Stimulated activated naive CD8-positive, alpha-beta T cell treated with anti-CD3 and anti-CD28 coated beads, Interleukin-15, Interleukin-2, amounts not matched to agents 100 ng/mL and 50 ng/mL, for 24 hours (primary cell): ENCODE data around the gene FBXW4.

Source experiments
- H3K27ac Mint-ChIP-seq: one replicate; pipeline ENCODE4 v1.8.0; 2021; ENCODE audit warnings: mild to moderate bottlenecking, mixed read lengths
- H3K27me3 Mint-ChIP-seq: one replicate; pipeline ENCODE4 v1.8.0; 2021; ENCODE audit warnings: mixed read lengths
- H3K36me3 Mint-ChIP-seq: one replicate; pipeline ENCODE4 v1.8.0; 2021; ENCODE audit warnings: low read depth, mixed read lengths
- H3K4me1 Mint-ChIP-seq: one replicate; pipeline ENCODE4 v1.8.0; 2021; ENCODE audit warnings: low read depth, mixed read lengths
- H3K4me3 Mint-ChIP-seq: one replicate; pipeline ENCODE4 v1.8.0; 2021; ENCODE audit warnings: mild to moderate bottlenecking, mixed read lengths
- H3K9me3 Mint-ChIP-seq: one replicate; pipeline ENCODE4 v1.8.0; 2021; ENCODE audit warnings: mixed read lengths

The FBXW4 gene

GRCh38 chr10:101710793-101711192 is 15.8 kb upstream of the FBXW4 start:
- Mint-ChIP-seq H3K4me3 (no peak overlapping the region), H3K27me3 (peaks cover 55% of the 10 kb centered on the region), H3K4me1 (no peaks in the 10 kb centered on the region), H3K36me3 (no peaks in the 10 kb centered on the region), H3K27ac (no peak overlapping the region), H3K9me3 (no peaks in the 10 kb centered on the region)

- no peaks in the 10 kb centered on the region for H3K36me3 Mint-ChIP-seq
- no peaks in the 10 kb centered on the region for H3K9me3 Mint-ChIP-seq
- H3K27me3 Mint-ChIP-seq, result peaks cover 58% of the 10 kb centered on the region
- H3K4me3 Mint-ChIP-seq, result no peak overlapping the region
- H3K27ac Mint-ChIP-seq, result no peak overlapping the region
- H3K4me1 Mint-ChIP-seq, result no peaks in the 10 kb centered on the region
Measured at GRCh38 chr10:101710059-101710695, 15.2 kb upstream of the FBXW4 start.

- no peaks in the 10 kb centered on the region for H3K9me3 Mint-ChIP-seq
- H3K27me3 Mint-ChIP-seq, result peaks cover 56% of the 10 kb centered on the region
- peaks cover 2% of the 10 kb centered on the region for H3K4me1 Mint-ChIP-seq
- no peak overlapping the region for H3K4me3 Mint-ChIP-seq
- no peak overlapping the region for H3K27ac Mint-ChIP-seq
- H3K36me3 Mint-ChIP-seq, result no peaks in the 10 kb centered on the region
Measured at GRCh38 chr10:101709359-101710058, 14.5 kb upstream of the FBXW4 start.

GRCh38 chr10:101708870-101709269 is 13.9 kb upstream of the FBXW4 start:
- H3K4me1 Mint-ChIP-seq, result peaks cover 7% of the 10 kb centered on the region
- H3K9me3 Mint-ChIP-seq, result no peaks in the 10 kb centered on the region
- peaks cover 57% of the 10 kb centered on the region for H3K27me3 Mint-ChIP-seq
- H3K27ac Mint-ChIP-seq, result no peak overlapping the region
- H3K36me3 Mint-ChIP-seq, result no peaks in the 10 kb centered on the region
- no peak overlapping the region for H3K4me3 Mint-ChIP-seq

DNA sequence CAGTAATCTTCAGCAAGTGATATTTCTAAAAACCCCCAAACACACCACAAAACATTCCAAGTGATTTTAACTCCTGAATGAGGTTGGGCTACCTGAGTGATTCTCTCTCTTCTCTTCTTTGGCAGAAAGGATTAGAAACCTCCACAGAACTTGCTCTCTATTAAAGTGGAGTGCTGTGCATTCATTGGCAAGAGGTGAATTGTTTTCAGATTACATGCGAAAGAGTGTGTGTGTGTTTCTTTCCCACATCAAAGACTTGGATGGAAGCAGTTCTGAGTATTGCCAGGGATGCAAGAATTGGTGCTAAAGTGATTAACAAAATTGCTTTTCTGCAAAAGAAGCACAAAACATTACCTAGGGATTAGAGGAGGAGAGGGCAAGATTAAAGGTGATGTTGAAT is 13.1 kb upstream of the FBXW4 start:
- Mint-ChIP-seq H3K36me3 (no peaks in the 10 kb centered on the region), H3K27ac (no peak overlapping the region), H3K4me3 (no peak overlapping the region), H3K9me3 (no peaks in the 10 kb centered on the region), H3K4me1 (peaks cover 15% of the 10 kb centered on the region), H3K27me3 (peaks cover 57% of the 10 kb centered on the region)

GRCh38 chr10:101704331-101704730 is 9.4 kb upstream of the FBXW4 start:
- Mint-ChIP-seq H3K27me3 (peaks cover 44% of the 10 kb centered on the region), H3K9me3 (no peaks in the 10 kb centered on the region), H3K27ac (no peak overlapping the region), H3K36me3 (peaks cover 6% of the 10 kb centered on the region), H3K4me3 (no peak overlapping the region), H3K4me1 (peaks cover 24% of the 10 kb centered on the region)

DNA sequence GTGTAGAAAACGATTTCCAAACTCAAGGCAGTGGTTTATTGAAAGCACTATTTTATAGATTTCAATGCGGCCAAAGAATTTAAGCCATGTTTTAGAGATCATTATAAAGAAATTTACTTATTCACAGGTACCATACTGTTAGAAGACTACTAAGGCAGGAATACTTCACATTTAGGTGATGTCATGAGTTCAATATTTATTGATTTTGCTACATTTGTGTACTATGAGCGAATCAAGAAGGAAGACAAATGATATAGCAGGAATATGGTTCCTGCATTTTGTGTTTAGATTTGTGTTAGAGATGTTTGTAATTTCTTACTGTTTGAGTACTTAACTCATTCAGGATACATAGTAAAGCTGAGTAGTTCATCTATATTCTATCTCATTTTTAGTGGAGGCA is 1.7 kb upstream of the FBXW4 start:
- peaks cover 24% of the 10 kb centered on the region for H3K4me1 Mint-ChIP-seq
- peaks cover 10% of the 10 kb centered on the region for H3K36me3 Mint-ChIP-seq
- no peak overlapping the region for H3K27ac Mint-ChIP-seq
- H3K9me3 Mint-ChIP-seq, result no peaks in the 10 kb centered on the region
- H3K27me3 Mint-ChIP-seq, result no peaks in the 10 kb centered on the region
- no peak overlapping the region for H3K4me3 Mint-ChIP-seq

- Mint-ChIP-seq H3K36me3 (peaks cover 10% of the 10 kb centered on the region), H3K9me3 (no peaks in the 10 kb centered on the region), H3K4me3 (peak overlapping the region; percentile 82), H3K4me1 (peaks cover 36% of the 10 kb centered on the region), H3K27me3 (no peaks in the 10 kb centered on the region), H3K27ac (peak overlapping the region; percentile 90)
Measured at GRCh38 chr10:101695404-101695890, 477 bp upstream of the FBXW4 start.

GRCh38 chr10:101693978-101694673 is 844 bp downstream of the FBXW4 start:
- Mint-ChIP-seq H3K27ac (peak overlapping the region; percentile 99), H3K4me1 (peaks cover 49% of the 10 kb centered on the region), H3K36me3 (peaks cover 8% of the 10 kb centered on the region), H3K27me3 (no peaks in the 10 kb centered on the region), H3K9me3 (no peaks in the 10 kb centered on the region), H3K4me3 (peak overlapping the region; percentile 96)

DNA sequence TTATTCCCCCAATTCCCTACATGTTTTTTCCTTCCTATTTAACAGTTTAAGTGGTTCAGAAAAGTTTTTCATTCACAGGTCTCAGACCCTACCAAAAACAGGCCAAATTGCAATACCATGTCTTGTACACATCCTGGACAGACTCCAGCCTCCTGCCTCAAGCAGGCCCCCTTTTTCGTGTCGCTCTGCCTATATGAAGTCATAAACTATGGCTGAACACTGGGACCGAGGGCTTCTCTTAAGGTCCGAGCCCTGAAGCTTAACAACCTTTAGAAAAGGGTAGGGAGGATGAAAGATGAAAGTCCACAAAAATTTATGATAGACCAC is 1.4 kb downstream of the FBXW4 start:
- Mint-ChIP-seq H3K9me3 (no peaks in the 10 kb centered on the region), H3K4me1 (peaks cover 54% of the 10 kb centered on the region), H3K27ac (peak overlapping the region; percentile 99), H3K27me3 (no peaks in the 10 kb centered on the region), H3K4me3 (peak overlapping the region; percentile 96), H3K36me3 (peaks cover 12% of the 10 kb centered on the region)

GRCh38 chr10:101691081-101691480 is 3.9 kb downstream of the FBXW4 start:
- Mint-ChIP-seq H3K4me3 (no peak overlapping the region), H3K36me3 (peaks cover 29% of the 10 kb centered on the region), H3K9me3 (no peaks in the 10 kb centered on the region), H3K4me1 (peaks cover 76% of the 10 kb centered on the region), H3K27ac (no peak overlapping the region), H3K27me3 (no peaks in the 10 kb centered on the region)

DNA sequence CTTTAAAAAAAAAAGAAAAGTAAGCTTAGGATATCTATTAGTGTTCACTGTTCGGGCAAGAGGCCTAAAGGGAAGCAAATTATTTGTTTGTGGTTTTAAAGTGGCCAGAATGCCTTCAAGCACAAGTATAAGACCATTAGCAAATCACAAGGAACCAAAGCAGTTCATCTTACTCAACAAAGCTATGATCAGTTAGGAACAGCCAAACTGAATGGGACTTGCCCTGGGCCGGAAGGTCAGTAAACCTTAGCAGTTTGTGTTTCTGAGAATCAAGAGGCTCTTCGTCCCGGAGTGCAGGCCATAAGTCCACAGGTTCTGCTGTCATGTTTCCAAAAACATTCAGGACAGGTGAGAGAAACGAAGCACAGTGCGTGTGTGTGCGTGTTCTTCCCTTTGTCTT is 4.5 kb downstream of the FBXW4 start:
- Mint-ChIP-seq H3K36me3 (peaks cover 32% of the 10 kb centered on the region), H3K27me3 (no peaks in the 10 kb centered on the region), H3K4me1 (peaks cover 77% of the 10 kb centered on the region), H3K4me3 (no peak overlapping the region), H3K9me3 (no peaks in the 10 kb centered on the region), H3K27ac (no peak overlapping the region)

DNA sequence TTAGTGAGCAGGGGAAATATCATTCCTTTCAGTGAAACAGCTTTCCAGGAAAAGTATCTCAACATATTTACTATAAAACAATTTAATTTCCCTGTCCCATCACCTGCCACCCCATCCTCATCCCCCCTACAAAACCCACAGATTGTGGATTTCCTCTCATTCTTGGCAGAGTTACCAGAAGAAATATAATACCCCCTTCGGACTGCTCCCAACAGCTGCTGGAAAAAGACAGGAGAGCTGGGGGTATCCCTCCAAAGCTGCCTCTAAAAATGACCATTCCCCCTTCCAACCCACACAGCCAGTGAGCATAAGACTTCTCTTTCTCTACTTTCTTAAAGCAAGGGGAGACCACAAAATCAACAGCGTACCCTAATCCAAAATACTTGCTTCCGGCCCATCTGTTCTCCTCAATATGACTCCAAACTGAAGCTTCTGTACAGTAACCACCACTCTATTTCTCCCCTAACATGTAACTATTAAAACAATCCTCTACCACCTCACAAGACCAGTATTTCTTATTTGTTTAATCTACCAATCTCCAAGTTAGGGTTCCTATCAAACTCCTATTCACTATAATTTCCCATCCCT is 7.8 kb downstream of the FBXW4 start:
- Mint-ChIP-seq H3K36me3 (peaks cover 46% of the 10 kb centered on the region), H3K9me3 (no peaks in the 10 kb centered on the region), H3K27me3 (no peaks in the 10 kb centered on the region), H3K4me1 (peaks cover 81% of the 10 kb centered on the region), H3K4me3 (no peak overlapping the region), H3K27ac (peak overlapping the region; percentile 22)

DNA sequence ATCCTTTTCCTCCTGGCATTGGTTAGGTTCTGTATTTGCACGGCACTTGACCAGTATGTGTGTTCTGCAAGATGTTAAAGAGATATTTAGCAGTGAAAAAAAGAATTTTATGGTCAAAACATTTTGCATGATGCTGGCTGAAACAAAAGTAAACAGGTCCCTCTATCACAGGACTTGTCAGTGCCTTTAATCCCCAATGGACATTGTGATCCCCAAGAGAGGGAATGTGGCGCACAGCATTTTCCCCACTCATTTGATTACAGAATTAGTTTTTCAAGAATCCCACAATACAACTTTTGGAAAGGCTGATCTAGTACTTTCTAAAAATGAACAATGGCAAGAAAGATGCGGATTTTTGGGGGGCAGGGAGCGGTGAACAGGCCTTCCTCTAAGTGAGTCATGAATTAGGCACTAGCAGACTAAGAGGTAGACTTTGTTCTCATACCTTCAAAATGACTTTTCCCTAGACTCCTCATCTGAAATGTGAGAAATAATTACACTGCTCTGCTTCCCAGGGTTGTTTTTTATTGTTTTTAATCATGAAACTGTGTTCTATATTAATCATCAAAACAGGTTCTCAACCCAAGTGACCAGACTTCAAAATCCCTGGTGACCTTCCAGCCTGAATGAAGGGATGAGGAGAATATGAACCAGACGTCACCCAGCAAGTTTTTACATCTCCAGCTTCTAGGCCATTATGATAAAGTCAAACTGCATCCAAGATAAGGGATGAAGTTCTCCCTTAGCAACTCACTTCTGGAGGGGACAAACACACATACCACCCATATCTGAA is 8.6 kb downstream of the FBXW4 start:
- no peaks in the 10 kb centered on the region for H3K27me3 Mint-ChIP-seq
- no peaks in the 10 kb centered on the region for H3K9me3 Mint-ChIP-seq
- H3K27ac Mint-ChIP-seq, result no peak overlapping the region
- H3K4me3 Mint-ChIP-seq, result no peak overlapping the region
- peaks cover 46% of the 10 kb centered on the region for H3K36me3 Mint-ChIP-seq
- peaks cover 73% of the 10 kb centered on the region for H3K4me1 Mint-ChIP-seq
